Activated T-helper 2 cell treated with anti-CD3 and anti-CD28 coated beads, Interferon-gamma antibody, Interleukin-2, Interleukin-4, amounts not matched to agents 10 μg/mL and 5 μg/mL and 100 μg/mL, durations not matched to agents 14 hours and 24 hours and 36 hours (primary cell): ENCODE measurements around the gene RALGPS1. TPM values are rescaled to one million over a fixed set of nuclear protein-coding genes. Genes with fewer than 3 reads are reported as not detected.

Experiments
- DNase-seq: peaks from one replicate; pipeline ENCODE4 v3.0.0; 2021; ENCODE audit warnings: low spot score
- H3K27ac Mint-ChIP-seq: one replicate; pipeline ENCODE4 v1.8.0; 2021; ENCODE audit warnings: mixed read lengths
- H3K27me3 Mint-ChIP-seq: one replicate; pipeline ENCODE4 v1.8.0; 2021; ENCODE audit warnings: low read depth, mixed read lengths
- H3K36me3 Mint-ChIP-seq: one replicate; pipeline ENCODE4 v1.8.0; 2021; ENCODE audit warnings: low read depth, mixed read lengths
- H3K4me1 Mint-ChIP-seq: one replicate; pipeline ENCODE4 v1.8.0; 2021; ENCODE audit warnings: low read depth, mixed read lengths
- H3K4me3 Mint-ChIP-seq: one replicate; pipeline ENCODE4 v1.8.0; 2021; ENCODE audit warnings: low read depth, mild to moderate bottlenecking, moderate library complexity, mixed read lengths
- H3K9me3 Mint-ChIP-seq: one replicate; pipeline ENCODE4 v1.8.0; 2021; ENCODE audit warnings: mixed read lengths
- intact Hi-C: fragments of 100-400 bp; cut with micrococcal nuclease; formaldehyde crosslinking; loops from one replicate; pipeline ENCODE4 v1.15.1; 2023
- total RNA-seq: library from RNA; stranded (reverse); gene quantifications from 2 replicates; pipeline ENCODE4 v1.2.3, GENCODE V29; 2022

RALGPS1 gene
- total RNA-seq, 1 donor from 2014 or later, result 2.4 TPM

- intact Hi-C loops, result no loop called here
- no peaks in the 10 kb centered on the region for H3K27me3 Mint-ChIP-seq
- DNase-seq, result no peak
- H3K9me3 Mint-ChIP-seq, result no peaks in the 10 kb centered on the region
- no peaks in the 10 kb centered on the region for H3K36me3 Mint-ChIP-seq
- no peak overlapping the region for H3K4me3 Mint-ChIP-seq
- H3K27ac Mint-ChIP-seq, result no peak overlapping the region
- no peaks in the 10 kb centered on the region for H3K4me1 Mint-ChIP-seq
These were observed 190.2 kb downstream of the RALGPS1 start for GRCh38 chr9:127104581-127105311.

GRCh38 chr9:127105805-127106465, 191.4 kb downstream of the RALGPS1 start:
- no peak for DNase-seq
- H3K27me3 Mint-ChIP-seq, result peaks cover 11% of the 10 kb centered on the region
- no peaks in the 10 kb centered on the region for H3K9me3 Mint-ChIP-seq
- H3K27ac Mint-ChIP-seq, result no peak overlapping the region
- no peaks in the 10 kb centered on the region for H3K4me1 Mint-ChIP-seq
- H3K36me3 Mint-ChIP-seq, result no peaks in the 10 kb centered on the region
- intact Hi-C loops, result no loop called here
- H3K4me3 Mint-ChIP-seq, result no peak overlapping the region

GRCh38 chr9:127106466-127106855, 191.9 kb downstream of the RALGPS1 start:
- intact Hi-C loops, result no loop called here

GRCh38 chr9:127107171-127107928, 192.8 kb downstream of the RALGPS1 start:
- intact Hi-C loops, result no loop called here
- Mint-ChIP-seq H3K36me3 (no peaks in the 10 kb centered on the region), H3K27me3 (peaks cover 15% of the 10 kb centered on the region), H3K9me3 (no peaks in the 10 kb centered on the region), H3K27ac (no peak overlapping the region), H3K4me1 (no peaks in the 10 kb centered on the region), H3K4me3 (no peak overlapping the region)
- no peak for DNase-seq

More at GRCh38 chr9:127106466-127106855, 191.9 kb downstream of the RALGPS1 start:
- no peaks in the 10 kb centered on the region for H3K4me1 Mint-ChIP-seq
- no peaks in the 10 kb centered on the region for H3K9me3 Mint-ChIP-seq
- H3K4me3 Mint-ChIP-seq, result no peak overlapping the region
- peaks cover 15% of the 10 kb centered on the region for H3K27me3 Mint-ChIP-seq
- DNase-seq, result no peak
- H3K27ac Mint-ChIP-seq, result no peak overlapping the region
- no peaks in the 10 kb centered on the region for H3K36me3 Mint-ChIP-seq

GRCh38 chr9:127107929-127108876, 193.6 kb downstream of the RALGPS1 start:
- Mint-ChIP-seq H3K27ac (no peak overlapping the region), H3K36me3 (no peaks in the 10 kb centered on the region)

GRCh38 chr9:127109212-127109711, 194.7 kb downstream of the RALGPS1 start:
- no peak overlapping the region for H3K27ac Mint-ChIP-seq
- H3K9me3 Mint-ChIP-seq, result no peaks in the 10 kb centered on the region
- no peaks in the 10 kb centered on the region for H3K36me3 Mint-ChIP-seq
- peaks cover 15% of the 10 kb centered on the region for H3K27me3 Mint-ChIP-seq
- no peaks in the 10 kb centered on the region for H3K4me1 Mint-ChIP-seq
- no peak for DNase-seq
- no peak overlapping the region for H3K4me3 Mint-ChIP-seq
- intact Hi-C loops, result no loop called here

More at GRCh38 chr9:127107929-127108876, 193.6 kb downstream of the RALGPS1 start:
- Mint-ChIP-seq H3K27me3 (peaks cover 15% of the 10 kb centered on the region), H3K4me1 (no peaks in the 10 kb centered on the region), H3K4me3 (no peak overlapping the region), H3K9me3 (no peaks in the 10 kb centered on the region)
- intact Hi-C loops, result no loop called here
- DNase-seq, result no peak

GRCh38 chr9:127112056-127112455, 197.5 kb downstream of the RALGPS1 start:
- no peak for DNase-seq
- intact Hi-C loops, result no loop called here
- Mint-ChIP-seq H3K27ac (no peak overlapping the region), H3K4me3 (no peak overlapping the region), H3K27me3 (peaks cover 16% of the 10 kb centered on the region), H3K36me3 (no peaks in the 10 kb centered on the region), H3K4me1 (peaks cover 11% of the 10 kb centered on the region), H3K9me3 (no peaks in the 10 kb centered on the region)

- peaks cover 13% of the 10 kb centered on the region for H3K4me1 Mint-ChIP-seq
- DNase-seq, result no peak
- intact Hi-C loops, result no loop called here
- H3K27me3 Mint-ChIP-seq, result peaks cover 19% of the 10 kb centered on the region
- no peaks in the 10 kb centered on the region for H3K9me3 Mint-ChIP-seq
- H3K4me3 Mint-ChIP-seq, result no peak overlapping the region
- H3K36me3 Mint-ChIP-seq, result no peaks in the 10 kb centered on the region
- no peak overlapping the region for H3K27ac Mint-ChIP-seq
These were observed 198.2 kb downstream of the RALGPS1 start for GRCh38 chr9:127112735-127113161.

GRCh38 chr9:127113191-127113972, 198.8 kb downstream of the RALGPS1 start:
- H3K36me3 Mint-ChIP-seq, result no peaks in the 10 kb centered on the region
- peaks cover 13% of the 10 kb centered on the region for H3K4me1 Mint-ChIP-seq
- H3K27ac Mint-ChIP-seq, result no peak overlapping the region
- intact Hi-C loops, result no loop called here
- H3K27me3 Mint-ChIP-seq, result peaks cover 19% of the 10 kb centered on the region
- no peak for DNase-seq
- no peaks in the 10 kb centered on the region for H3K9me3 Mint-ChIP-seq
- H3K4me3 Mint-ChIP-seq, result no peak overlapping the region

GRCh38 chr9:127114606-127115005, 200.0 kb downstream of the RALGPS1 start:
- DNase-seq, result no peak
- intact Hi-C loops, result no loop called here
- H3K36me3 Mint-ChIP-seq, result no peaks in the 10 kb centered on the region
- H3K9me3 Mint-ChIP-seq, result no peaks in the 10 kb centered on the region
- H3K27me3 Mint-ChIP-seq, result peaks cover 26% of the 10 kb centered on the region
- H3K4me3 Mint-ChIP-seq, result no peak overlapping the region
- H3K27ac Mint-ChIP-seq, result no peak overlapping the region
- peaks cover 13% of the 10 kb centered on the region for H3K4me1 Mint-ChIP-seq

- intact Hi-C loops, result no loop called here
- peaks cover 24% of the 10 kb centered on the region for H3K27me3 Mint-ChIP-seq
- no peaks in the 10 kb centered on the region for H3K9me3 Mint-ChIP-seq
- no peak for DNase-seq
- no peak overlapping the region for H3K27ac Mint-ChIP-seq
- peaks cover 13% of the 10 kb centered on the region for H3K4me1 Mint-ChIP-seq
- no peaks in the 10 kb centered on the region for H3K36me3 Mint-ChIP-seq
- no peak overlapping the region for H3K4me3 Mint-ChIP-seq
These were observed 201.6 kb downstream of the RALGPS1 start for GRCh38 chr9:127116088-127116726.
